ENCODE measurements around the gene CEBPE.

GRCh38 chr14:23110579-23111365 is 8.3 kb downstream of the CEBPE start:
- TF ChIP-seq CTCF (conservative IDR thresholded peaks at IDR 0.05; ENCODE audit: low read length) = no peak
- TF ChIP-seq EZH2phosphoT487 (IDR thresholded peaks at IDR 0.05; ENCODE audit: borderline replicate concordance, low read depth, low read length) = no peak
